Measurements from ENCODE around the gene POLR1E. TPM values are rescaled to one million over a fixed set of nuclear protein-coding genes. Genes with fewer than 3 reads are reported as not detected.
"Not testable (repeated sequence)": the region's sequence is repeated elsewhere in the genome, so short reads cannot be mapped to it uniquely, and the experiment has no call there.

Gene POLR1E
- total RNA-seq, 1 experiment from 2014 or later = 40.3 TPM

DNA sequence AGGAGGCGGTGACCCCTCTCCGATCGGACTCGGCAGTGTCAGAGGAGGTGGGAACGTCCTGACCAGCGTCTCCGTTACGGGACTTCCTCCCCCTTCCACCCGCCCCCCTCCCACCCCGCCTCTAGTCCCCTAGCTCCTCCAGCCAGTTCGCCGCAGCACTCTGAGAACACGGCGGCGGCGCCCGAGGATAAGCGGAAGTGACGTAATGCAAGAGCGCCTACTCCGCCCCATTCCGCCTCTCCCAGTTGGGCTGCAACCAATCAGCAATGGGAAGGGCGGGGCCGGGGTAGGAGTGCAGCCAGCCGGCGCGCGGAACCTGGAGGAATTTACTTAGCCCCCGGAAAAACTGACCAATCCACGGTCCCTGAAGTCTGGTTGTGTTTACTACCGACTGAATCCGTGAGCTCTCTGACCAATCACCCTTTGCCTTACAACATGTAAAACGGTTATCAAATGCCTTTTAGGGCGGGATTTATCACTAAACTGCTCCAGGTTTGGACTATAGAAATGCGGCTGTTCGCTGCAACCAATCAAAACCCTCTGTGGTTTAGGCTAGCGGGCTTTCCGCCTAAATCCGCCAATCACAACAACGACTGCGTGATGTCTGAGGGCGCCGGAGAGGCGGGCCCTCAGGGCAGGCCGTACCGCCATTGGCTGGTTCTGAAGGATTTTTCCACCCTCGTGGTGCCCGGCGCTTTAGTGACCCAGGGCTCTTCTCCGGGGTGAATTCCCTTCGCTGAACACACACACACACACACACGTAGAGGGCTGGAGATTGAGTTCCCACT, 20.3 kb upstream of the POLR1E start, which contains the start of gene ZBTB5:
TSS of gene ZBTB5 (minus strand) at position 202 of the 788 bp plus-strand sequence. CDS start 22,899 bp downstream, outside the sequence.
- DNase-seq (ENCODE audit: low spot score) = peak; percentile 99

DNA sequence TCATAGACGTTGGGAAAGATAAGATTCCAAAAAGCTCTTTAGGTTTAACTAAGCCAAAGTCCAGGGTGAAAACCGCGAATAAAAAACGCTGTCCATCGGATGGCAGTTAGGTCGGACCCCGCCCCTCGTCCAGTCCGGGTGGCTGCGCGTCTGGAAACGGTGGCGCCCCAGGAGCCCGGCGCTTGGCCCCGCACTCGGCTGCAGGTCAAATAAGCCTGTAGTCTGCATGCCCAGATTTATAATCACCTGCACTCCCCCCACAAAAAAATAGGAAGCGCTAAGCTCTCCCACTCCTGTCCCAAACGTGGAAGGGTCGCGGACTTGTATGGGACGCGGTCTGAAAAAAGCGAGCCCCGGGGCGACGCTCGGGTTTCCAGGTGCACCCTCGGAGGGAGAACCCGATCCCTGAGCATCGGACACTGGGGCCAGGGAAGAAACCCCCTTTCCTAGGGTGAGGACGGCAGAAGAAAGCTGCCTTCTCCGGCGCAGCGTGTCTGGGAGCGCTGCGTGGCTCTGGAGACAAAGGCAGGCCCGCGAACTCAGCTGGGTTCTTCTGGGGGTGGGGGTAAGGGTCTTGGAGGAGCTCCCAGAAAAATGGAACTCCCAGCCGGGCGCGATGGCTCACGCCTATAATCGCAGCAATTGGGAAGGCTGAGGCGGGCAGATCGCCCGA, 19.6 kb upstream of the POLR1E start:
- DNase-seq (ENCODE audit: low spot score) = peak; percentile 87

DNA sequence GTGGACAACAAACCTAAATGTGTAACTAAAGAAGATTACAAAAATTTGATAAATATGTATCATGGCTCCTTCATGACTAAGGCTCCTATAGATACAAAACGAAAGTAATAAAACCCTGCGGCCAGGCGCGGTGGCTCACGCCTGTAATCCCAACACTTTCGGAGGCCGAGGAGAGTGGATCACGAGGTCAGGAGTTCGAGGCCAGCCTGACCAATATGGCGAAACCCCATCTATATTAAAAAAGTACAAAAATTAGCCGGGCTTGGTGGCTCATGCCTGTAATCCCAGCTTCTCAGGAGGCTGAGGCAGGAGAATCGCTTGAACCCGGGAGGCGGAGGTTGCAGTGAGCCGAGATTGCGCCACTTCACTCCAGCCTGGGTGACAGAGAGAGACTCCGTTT, 18.2 kb upstream of the POLR1E start:
- DNase-seq (ENCODE audit: low spot score) = not testable (repeated sequence)

DNA sequence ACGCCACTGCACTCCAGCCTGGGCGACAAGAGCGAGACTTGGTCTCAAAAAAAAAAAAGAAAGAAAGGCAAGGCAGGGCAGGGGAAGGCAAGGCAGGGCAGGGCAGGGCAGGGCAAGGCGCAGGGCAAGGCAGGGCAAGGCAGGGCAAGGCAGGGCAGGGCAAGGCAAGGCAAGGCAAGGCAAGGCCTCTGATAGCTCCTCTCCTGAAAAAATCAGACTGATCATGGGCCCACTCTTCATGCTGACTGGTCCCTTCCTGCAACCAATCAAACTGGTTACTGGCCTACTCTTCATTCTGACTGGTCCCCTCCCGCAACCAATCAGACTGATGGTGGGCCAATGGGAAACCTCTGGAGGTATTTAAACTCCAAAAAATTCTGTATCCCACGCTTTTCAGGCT, 17.1 kb upstream of the POLR1E start:
- DNase-seq (ENCODE audit: low spot score) = no peak

DNA sequence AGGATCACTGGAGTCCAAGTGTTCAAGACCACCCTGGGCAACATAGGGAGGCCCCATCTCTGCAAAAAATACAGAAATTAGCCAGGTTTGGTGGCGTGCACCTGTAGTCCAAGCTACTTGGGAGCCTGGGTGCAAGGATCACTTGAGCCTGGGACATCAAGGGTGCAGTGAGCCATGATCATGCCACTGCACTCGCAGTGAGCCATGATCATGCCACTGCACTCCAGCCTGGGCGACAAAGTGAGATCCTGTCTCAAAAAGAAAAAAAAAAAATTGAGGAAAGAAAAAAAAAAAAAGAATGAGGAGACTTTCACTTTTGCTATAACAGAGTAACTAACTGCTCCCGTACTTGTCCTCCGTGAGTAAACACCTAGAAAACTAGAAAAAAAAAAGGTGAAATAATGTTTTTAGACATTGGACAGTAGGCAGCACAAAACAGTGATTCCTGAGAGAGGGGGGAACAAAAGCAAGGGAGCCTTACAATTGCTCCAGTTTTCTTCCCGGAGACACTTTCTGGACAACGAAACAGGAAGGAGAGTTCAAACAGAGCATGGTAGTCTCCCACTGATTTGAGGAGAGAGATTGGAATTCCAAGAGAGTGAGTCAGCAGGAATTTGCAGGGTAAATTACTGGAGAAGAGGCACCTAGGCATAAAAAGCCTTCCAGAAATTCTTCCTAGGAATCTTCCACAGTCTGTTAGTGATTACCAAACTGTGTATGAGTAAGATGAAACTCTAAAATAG, 13.6 kb upstream of the POLR1E start:
- peak; percentile 97 for DNase-seq (ENCODE audit: low spot score)

DNA sequence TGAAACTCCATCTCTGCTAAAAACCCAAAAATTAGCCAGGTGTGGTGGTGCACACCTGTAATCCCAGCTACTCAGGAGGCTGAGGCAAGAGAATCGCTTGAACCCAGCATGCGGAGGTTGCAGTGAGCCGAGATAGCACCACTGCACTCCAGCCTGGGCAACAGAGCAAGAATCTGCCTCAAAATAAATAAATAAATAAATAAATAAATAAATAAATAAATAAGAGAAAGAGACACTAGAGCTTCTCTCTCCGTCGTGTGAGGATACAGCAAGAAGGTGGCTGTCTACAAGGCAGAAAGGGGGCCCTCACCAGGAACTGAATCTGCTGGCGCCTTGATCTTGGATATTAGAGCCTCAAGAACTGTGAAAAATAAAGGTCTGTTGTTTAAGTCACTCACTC, 11.8 kb upstream of the POLR1E start:
- not testable (repeated sequence) for DNase-seq (ENCODE audit: low spot score)

DNA sequence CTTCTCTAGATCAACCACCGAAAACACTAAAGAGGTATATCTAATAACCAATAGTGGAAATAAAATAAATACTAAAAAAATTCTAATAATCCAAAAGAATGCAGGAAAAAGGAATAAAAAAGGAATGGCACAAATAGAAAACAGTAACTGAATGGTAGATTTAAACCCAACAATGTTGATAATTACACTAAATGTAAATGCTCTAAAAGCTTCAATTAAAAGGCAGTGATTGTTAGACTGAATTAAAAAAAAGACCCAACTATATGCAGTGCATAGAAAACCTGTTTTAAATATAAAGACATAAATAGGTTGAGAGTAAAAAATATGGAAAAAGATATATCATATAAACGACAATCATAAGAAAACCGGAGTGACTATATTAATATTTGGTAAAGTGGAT, 11.3 kb upstream of the POLR1E start:
- no peak for DNase-seq (ENCODE audit: low spot score)

DNA sequence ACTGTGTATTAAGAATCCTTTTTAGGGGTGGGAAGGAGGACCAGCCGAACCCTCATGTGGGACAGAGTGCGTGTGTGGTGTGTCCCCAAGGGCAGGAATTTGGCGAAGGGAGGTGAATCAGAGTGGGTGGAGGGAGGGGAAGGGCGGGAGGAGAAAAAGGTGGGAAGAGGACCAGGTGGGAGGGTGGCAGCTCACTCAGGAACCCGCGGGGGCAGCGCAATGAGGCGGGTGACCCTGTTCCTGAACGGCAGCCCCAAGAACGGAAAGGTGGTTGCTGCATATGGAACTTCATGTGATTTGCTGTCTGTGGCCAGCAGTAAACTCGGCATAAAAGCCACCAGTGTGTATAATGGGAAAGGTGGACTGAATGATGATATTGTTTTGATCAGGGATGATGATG, 8.8 kb upstream of the POLR1E start:
- no peak for DNase-seq (ENCODE audit: low spot score)

DNA sequence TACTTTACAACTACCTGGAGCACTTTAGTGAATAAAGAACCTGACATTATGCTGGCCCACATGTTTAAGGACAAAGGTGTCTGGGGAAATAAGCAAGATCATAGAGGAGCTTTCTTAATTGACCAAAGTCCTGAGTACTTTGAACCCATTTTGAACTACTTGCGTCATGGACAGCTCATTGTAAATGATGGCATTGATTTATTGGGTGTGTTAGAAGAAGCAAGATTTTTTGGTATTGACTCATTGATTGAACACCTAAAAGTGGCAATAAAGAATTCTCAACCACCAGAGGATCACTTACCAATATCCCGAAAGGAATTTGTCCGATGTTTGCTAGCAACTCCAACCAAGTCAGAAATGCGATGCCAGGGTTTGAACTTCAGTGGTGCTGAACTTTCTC, 8.3 kb upstream of the POLR1E start:
- DNase-seq (ENCODE audit: low spot score) = not testable (repeated sequence)

DNA sequence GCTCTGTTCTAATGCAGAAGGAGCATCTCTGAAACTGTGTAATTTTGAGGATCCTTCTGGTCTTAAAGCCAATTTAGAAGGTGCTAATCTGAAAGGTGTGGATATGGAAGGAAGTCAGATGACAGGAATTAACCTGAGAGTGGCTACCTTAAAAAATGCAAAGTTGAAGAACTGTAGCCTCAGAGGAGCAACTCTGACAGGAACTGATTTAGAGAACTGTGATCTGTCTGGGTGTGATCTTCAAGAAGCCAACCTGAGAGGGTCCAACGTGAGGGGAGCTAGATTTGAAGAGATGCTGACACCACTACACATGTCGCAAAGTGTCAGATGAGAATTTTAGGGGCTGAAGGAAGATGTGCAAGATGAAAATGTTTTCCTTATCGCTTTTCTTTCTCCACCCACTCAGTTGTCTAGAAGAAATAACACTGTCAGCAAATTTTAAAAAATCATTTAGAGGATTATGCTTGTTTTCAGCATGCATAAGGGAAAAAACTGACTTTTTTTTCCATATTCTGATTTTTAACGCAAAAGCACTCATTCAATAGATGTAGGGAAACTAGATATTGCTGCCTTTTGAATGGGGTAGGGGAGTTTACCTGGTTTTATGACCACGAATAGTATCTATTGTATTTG, 7.6 kb upstream of the POLR1E start:
- not testable (repeated sequence) for DNase-seq (ENCODE audit: low spot score)

DNA sequence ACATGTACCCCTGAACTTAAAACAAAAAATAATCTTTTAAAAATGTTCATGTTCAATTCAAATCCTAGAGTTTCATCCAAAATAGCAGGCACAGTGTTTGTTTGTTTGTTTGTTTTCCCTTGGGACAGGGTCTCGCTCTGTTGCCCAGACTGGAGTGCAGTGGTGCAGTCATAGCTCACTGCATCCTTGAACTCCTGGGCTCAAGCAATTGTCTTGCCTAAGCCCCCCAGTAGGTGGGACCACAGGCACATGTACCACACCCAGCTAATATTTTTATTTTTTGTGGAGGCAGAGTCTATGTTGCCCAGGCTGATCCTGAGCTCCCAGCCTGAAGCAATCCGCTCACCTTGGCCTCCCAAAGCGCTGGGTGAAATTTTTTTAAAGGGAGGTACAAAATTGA, 5.0 kb upstream of the POLR1E start:
- DNase-seq (ENCODE audit: low spot score) = no peak

DNA sequence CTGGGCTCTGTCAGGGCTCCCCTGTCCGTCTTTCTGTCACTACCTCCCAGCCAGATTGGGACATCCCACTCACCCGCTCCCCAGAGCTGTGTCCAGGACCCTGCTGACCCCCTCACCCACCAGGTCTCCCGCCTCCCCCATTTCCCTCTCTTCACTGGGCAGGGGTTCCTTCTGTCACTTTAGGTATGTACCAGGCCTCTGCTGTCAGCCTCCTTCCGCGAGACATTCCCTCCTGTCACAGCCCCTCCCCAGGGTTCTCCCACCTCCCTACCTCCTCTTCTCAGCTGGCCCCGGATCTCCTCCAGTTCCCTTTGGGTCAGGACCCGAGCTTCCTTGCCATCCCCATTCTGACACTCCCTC, 488 bp downstream of the POLR1E start:
- no peak for DNase-seq (ENCODE audit: low spot score)

DNA sequence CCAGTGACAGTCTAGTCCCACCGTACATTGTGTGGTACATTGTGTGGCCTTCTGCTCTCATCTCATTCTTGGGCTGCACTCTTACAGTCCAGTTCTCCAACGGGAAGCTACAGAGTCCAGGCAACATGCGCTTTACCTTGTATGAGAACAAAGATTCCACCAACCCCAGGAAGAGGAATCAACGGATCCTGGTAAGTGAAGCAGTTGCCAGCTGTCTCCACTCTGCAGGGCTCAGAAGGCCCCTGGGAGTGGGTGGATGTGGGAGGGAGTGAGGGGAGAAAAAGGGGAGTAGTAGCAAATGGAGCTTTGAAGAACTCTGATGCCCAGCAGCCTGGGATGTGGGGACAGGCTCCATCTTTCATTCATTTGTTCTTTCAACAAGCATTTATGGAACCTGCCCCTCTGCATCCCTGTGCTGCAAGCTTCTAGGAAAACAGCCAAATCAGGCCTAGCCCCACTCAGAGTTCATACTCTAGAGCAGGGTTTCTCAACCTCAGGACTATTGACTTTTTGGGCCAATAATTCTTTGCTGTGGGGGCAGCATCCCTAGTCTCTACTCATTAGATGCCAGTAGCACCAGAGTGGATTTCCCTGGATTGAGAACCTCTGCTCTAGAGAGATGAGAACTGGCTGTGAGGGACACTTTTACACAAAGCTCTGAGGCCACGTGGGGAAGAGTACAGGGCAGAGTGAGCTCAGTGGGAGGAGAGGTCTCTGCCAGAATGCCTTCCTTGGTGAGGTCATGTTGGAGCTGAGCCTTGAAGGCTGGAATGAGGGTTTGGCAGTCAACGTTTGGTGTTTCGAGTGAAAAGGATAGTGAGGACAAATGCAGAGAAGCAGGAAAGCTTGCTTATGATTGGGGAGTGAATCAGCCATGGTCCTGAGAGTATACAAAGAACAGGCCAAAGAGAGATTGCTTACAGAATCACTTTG, 1.1 kb downstream of the POLR1E start:
- DNase-seq (ENCODE audit: low spot score) = peak; percentile 36

DNA sequence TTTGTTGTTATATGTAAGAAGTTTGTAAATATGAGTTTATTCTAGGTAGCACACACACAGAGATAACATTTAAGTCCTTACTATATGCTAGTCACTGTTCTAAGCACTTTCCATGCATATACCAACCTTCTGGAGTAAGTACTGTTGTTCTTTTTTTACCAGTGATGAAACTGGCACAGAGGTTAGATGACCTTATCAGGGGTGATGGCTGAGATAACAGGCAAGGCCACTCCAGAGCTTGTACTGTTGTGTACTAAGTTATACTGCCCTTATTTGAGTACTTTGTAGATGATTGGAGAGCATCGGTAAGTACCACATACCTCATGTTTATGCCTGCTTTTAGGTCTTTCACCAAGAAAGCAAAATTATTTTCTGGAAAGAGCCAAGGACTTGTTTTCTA, 6.2 kb downstream of the POLR1E start:
- no peak for DNase-seq (ENCODE audit: low spot score)

DNA sequence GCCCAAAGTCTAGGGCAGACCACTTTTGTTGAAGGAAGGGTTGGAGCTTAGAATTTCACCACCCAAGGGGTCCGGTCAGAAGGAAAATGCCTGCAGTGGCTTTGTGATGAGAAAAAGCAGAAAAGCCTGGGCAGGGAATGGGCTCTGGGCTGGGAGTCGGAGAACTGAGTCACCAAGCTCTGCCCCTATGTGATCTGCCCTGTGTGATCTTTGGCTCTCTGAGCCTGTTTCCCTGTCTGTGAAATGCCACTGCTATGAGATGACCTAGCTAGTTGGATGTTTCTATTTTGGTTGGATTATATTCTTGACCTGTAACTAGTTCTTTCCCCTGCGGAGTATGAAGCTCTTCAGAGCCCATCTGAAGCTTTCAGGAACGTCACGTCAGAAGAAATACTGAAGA, 9.8 kb downstream of the POLR1E start:
- DNase-seq (ENCODE audit: low spot score) = no peak

DNA sequence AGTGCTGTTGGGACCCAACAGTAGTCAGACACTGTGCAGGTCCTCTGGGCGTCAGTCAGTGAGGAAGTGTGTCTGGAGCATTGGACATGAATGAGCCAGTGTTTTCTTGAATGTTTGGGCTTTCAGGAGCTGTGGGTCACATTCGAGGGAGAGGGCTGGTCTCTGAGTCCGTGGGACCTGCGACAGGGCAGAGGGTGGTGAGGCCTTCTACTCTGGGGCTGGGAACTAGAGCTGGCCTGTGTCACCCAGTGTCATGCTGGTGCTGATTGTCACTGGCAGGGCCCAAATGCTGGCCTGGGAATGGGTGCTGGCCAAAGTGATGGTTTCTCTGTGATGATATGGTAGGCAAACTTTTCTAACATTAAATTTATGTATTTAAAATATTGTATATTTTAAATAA, 10.3 kb downstream of the POLR1E start:
- no peak for DNase-seq (ENCODE audit: low spot score)

DNA sequence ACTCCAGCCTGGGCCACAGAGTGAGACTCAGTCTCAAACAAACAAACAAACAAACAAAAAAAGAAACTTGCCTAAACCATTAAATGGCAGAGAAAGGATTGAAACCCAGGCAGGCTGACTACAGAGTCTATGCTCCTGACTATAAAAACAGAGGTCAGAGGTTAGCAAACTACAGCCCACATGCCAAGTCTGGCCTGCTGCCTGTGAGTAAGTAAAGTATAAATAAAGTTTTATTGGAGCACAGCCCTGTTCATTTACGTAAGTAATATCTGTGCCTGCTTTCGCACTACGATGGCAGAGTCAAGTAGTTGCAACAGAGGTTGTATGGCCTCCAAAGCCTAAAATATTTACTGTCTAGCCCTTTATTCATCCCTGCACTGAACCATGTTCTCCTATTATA, 11.6 kb downstream of the POLR1E start:
- no peak for DNase-seq (ENCODE audit: low spot score)

DNA sequence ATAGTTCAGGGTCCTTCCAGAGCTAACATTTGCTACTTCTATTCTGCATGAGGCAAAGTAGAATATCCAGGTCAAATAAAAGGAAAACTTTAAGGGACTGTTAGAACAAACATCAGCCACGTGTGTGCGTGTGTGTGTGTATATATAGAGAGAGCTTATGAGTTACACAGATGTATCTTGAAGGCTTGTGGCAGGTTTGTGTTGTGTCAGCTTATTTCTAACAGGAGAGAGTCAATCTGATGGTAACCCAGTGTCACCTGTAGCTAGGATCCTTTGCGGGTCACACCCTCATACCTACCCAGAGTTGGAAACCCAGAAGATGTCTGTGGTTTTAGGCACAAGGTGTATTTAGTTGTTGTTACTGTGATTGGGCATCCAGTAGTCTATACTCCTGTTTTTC, 12.7 kb downstream of the POLR1E start:
- DNase-seq (ENCODE audit: low spot score) = no peak

DNA sequence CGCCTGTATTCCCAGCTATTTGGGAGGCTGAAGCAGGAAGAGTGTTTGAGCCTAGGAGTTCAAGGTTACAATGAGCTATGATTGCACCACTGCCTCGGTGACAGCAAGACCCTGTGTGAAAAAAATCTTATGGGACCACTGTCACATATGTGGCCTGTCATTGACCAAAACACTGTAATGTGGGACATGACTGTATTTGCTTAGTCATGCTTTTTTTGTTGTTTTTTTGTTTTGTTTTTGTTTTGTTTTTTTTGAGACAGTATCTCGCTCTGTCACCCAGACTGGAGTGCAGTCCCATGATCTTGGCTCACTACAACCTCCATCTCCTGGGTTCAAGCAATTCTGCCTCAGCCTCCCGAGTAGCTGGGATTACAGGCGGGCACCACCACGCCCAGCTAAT, 13.5 kb downstream of the POLR1E start:
- DNase-seq (ENCODE audit: low spot score) = no peak

DNA sequence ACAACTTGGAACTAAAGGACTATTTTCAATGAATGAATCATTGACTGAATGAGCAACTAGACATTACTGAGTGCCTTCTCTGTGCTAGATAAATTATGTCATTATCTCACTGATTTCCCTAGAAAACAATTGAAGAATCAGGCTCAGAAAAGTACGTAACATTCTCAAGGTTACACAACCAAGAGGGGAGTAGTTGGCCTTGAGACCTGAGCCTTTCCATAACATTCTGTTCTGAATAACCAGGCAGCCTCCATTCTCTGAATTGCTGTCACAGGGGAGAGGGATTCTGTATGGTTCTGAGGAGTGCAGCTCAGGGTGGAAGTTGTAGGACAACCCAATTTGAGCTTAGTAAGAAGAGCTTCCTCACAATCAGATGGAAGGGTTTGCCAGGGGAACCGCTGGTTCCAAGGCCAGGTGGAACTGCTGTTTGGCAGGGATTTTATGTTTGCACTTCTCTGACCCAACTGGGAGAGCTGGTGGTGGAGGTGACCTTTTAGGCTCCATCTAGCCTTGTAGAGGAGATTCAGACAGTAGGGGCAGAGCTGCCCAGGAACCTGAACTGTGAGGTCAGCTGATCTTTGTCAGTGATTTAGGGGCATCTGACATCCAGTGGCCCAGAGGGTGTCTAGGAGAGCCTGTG, 16.3 kb downstream of the POLR1E start:
- no peak for DNase-seq (ENCODE audit: low spot score)

DNA sequence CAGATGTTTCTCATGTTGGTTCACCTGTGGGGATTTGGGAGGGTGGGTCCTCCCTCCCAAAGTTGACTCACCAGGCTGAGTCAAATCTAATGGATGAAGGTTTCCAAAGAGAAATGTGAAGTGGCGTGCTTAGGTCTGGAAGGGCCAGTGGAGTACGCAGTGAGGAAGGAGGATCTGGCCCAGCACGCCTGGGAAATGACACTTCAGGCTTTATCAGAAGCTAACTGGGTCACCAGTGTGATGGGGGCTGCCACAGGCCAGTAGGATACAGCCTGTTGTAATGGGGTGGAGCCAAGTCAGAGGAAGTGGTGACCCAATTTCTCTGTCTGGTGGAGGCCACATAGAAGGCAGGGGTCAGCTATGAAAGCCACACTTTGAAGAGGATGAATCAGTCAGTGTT, 18.0 kb downstream of the POLR1E start:
- no peak for DNase-seq (ENCODE audit: low spot score)

Data from A172 (cell line).